Renal pelvis (tissue), 12 donors: Measurements from ENCODE around the gene IL12A. TPM values are rescaled to one million over a fixed set of nuclear protein-coding genes. Genes with fewer than 3 reads are reported as not detected.

Source experiments
- DNase-seq: peaks from one replicate; pipeline ENCODE4 v3.0.0-alpha.2; 2013
- long read RNA-seq, 16 experiments: transcript quantifications; one replicate each; lab custom pipeline, GENCODE V29; 2026
- polyA plus RNA-seq, 3 donors: library from polyadenylated mRNA; unstranded; fragments of 120-200 nt; gene quantifications; one replicate each; pipeline ENCODE4 v1.2.1, GENCODE V29; 2013; ENCODE audit not compliant: insufficient read length in 3 of 3

IL12A gene
- polyA plus RNA-seq = under 1 TPM; 0.49 to 0.63 (median 0.62) TPM
- long read RNA-seq, donor 1, partial matches to known transcripts = 0 of 1 reads
- long read RNA-seq, donor 1, other reads (novel, unspliced or antisense) = 0 of 1 reads
- long read RNA-seq, donor 2 = 0 reads
- long read RNA-seq, donor 3 = 0 reads
- long read RNA-seq, donor 4 = 0 reads
- long read RNA-seq, donor 5 = 0 reads
- long read RNA-seq, donor 6, partial matches to known transcripts = 0 of 2 reads
- long read RNA-seq, donor 6, other reads (novel, unspliced or antisense) = 0 of 2 reads
- long read RNA-seq, donor 7 = 0 reads
- long read RNA-seq, donor 8 = 0 reads
- long read RNA-seq, donor 9 = 0 reads
- long read RNA-seq, donor 10 = 0 reads
- long read RNA-seq, donor 11 = 0 reads
- long read RNA-seq, donor 12 = 0 reads
- long read RNA-seq, donor 13 = 0 reads
- long read RNA-seq, donor 14 = 0 reads
- long read RNA-seq, donor 15 = 0 reads
- long read RNA-seq, donor 16 = 0 reads

DNA sequence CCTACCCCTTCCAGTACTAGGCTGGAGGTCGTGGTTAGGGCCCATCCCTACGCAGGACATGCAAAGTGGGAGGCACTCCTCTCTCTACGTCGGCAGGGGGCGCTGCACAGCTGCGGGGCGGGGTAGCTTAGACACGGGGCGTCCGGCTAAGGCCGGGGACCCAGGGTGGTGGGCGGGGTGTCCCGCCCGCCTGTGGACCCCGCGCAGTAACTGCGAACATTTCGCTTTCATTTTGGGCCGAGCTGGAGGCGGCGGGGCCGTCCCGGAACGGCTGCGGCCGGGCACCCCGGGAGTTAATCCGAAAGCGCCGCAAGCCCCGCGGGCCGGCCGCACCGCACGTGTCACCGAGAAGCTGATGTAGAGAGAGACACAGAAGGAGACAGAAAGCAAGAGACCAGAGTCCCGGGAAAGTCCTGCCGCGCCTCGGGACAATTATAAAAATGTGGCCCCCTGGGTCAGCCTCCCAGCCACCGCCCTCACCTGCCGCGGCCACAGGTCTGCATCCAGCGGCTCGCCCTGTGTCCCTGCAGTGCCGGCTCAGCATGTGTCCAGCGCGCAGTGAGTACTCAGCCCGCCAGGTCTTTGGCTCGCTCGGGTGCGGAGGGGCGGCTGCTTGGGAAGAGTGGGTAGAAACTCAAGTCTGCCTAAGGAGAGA, at the start of gene IL12A:
TSS of gene IL12A (plus strand) at position 219 of the 655 bp plus-strand sequence.
- peak; percentile 78 for DNase-seq

DNA sequence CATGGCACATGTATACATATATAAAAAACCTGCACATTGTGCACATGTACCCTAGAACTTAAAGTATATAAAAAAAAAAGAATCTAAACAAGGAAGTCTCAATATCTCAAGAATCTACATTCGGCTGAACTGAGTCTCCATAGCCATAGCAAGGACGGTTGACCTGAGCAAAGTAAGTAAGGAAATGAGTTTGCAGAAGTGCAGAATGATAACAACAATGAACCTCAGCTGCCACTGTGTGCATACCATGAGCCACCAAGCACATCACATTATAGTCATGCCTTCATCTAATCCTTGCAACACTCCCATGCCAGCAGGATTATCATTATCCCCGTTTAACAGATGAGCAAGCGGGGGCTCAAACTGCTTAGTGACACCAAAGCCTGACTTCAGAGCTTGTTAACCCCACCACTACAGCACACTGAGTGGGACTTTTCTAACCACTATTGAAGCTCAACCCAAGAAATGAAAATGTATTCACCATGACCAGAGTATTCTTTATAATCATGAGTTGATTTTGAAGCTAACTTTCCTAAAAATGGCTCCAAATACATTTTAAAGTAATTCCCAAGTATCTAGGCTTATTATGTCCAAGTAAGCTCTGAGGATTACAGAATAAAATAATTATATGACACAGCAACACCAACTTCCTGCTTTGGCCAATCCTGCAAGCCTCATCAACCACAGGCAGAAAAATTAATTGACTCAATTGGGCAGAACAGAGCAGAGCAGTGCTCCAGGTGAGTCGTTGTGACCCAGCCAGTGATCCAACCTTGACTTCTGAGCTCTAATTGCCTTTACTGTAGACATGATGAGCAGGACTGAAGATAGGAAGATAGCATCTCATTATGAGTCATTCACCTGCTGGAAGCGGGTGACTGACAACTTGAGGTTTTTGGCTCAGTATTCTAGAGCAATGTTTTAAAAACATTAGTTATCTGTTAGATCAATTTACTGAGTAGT, 47.3 kb upstream of the IL12A start:
- no peak for DNase-seq

DNA sequence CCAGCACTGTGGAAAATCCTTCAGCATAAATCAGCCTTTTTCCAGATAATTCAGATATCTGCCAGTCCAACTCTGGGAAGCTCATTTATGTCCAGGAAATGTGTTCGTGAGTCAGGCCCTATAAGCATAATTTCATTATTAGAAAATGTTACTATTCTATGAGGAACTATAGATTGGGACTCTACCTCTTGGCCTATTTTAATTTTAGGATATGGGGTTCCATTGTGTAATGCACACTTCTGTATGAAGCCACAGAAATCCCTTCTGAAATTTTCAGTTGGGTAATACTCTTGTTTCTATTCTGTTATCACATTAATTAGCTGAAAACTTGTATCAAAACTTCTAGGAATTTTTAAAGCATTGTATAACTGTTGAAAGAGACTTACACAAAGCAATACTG, 43.9 kb upstream of the IL12A start:
- no peak for DNase-seq

DNA sequence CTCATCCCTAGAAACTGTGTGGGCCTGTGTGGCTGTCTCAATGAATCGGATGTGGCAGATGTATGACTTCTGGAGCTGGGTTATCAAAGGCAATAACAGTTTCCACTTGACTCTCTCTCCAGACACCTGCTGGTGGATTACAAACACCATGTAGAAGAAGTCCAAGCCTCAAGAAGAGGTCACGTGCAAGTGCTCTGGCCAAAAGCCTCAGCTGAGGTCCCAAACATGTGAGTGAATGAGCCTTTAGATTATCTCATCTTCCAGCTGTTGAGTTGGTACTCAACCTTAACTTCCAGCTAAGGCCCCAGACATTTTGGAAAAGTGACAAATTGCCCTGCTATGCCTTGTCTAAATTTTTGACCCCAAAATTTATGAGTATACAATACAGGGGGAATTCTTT, 42.7 kb upstream of the IL12A start:
- DNase-seq = no peak

DNA sequence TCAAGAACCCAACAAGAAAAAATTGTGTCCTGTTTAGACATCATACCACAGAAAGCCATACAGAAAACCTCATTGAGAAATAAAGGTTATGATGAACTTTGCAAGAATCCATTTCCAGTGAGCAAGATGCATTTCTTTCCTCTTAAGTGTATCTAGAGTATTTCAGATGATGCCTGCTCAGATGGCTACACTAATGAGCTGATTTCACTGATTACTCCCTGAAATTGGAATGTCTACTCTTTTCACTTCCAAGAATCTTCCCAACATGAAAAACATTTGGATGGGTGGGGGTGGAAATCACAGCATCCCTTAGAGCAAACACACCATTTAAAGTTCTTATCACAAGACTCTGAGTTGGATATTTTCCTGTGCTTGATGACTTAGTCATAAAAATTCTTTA, 41.4 kb upstream of the IL12A start:
- DNase-seq = no peak

DNA sequence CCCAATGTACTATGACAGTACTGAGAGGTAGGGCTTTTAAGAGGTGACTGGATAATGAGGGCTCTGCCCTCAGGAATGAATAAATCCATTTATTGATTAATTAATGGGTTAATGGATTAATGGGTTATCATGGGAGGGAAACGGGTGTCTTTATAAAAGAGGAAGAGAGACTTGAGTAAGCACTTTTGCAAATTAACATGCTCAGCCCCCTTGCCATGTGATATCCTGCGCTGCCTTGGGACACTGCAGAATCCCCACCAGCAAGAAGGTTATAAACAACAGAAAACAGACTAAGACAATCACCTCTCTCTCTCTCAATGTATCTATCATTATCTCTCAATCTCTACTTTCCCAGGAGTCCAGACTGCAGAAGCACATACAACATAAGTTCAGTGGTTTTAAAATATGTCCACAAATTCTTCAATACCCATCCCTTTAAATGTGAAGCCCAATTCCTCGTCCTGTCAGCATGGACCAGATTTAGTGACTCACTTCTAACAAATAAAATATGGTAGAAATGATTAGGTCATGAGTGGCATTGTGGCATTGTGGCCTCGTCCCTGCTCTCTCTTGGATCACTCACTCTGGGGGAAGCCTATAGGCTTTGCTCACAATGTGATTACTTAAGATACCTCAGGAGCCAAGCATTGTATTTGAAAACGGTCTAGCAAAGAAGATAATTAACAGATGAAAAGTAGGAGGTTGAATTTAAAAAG, 40.0 kb upstream of the IL12A start:
- DNase-seq = no peak

DNA sequence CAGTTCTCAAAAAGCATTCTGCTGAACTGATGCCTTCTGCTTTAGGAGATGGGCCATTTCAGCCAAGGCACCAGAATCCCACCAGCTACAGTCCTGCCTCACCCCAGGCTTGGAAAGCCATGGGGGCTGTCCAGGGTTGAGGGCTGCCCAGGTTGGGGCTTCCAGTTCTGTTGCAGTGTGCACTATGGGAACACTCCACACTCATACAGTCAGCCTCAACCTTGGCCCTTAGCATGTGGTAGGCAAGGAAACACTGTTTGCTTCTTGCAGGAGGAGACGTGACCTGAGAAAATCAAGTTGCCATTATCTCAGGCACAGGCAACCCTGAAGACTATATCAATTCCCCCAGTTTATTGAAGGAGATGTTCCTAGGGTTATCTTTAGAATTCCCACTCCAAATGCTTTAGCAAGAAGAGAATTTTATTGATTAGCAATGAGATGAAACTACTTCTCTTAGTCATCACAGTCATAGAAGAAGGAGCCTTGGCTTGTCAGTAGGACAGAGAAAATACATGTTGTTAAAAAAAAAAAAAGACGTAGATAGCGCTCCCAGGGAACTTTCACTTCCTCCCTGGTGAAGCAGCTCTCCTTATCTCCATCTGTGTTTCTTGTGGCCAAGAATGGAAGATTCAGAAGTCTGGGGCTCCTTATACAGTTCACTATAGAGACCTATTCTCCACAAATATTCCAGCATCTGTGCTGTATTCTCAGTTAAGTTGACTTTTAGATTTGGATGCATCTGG, 38.3 kb upstream of the IL12A start:
- no peak for DNase-seq

DNA sequence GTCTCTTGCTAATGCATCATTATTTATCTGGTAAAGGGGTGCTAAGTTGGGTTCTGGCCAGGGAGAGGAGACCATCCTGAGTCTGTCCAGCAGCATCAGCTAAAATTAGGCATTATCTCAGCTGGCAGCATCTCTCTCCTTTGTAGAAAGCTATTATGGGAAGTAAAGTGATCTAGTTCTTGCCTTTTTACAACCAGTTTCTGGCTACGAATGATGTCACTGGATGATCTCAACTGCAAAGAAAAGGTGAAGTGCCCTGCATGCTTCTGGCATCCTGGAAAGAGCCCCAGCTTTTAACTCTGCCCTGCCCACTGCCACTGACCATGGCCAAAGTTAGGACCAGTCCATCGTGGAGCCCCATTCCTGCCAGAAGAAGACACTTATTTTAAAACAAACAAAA, 37.1 kb upstream of the IL12A start:
- no peak for DNase-seq

DNA sequence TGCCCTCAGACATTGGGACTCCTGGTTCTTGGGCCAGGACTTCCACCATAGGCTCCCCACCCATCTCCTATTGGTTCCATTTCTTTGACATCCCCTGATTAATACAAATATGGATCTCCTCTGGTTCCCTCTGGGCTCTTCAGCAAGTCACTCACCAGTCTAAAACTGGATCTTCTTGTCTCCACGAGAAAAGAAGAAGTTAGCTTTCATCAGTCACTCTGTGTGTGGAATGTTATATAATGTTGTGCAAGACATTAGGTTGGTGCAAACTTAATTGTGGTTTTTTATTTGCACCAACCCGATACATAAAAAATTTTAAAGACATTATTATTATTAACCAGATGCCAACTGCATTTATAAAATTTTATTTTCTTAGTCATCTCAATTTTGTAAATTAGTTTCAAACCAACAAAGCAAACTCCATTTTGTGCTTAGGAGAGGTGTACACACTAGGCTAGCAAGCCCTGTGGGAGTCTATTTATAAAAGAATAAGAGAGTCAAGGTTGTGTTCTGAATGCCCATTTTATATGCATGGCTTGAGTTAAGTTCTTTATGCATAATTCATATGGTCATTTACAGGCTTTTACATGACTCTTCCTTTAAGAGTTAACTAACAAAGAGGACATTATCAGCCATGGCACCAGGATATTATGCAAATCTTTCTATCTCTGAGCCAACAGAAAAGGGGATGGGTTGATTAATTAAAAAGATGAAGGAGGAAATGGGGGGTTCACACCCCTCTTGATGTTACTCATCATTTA, 35.1 kb upstream of the IL12A start:
- DNase-seq = no peak

DNA sequence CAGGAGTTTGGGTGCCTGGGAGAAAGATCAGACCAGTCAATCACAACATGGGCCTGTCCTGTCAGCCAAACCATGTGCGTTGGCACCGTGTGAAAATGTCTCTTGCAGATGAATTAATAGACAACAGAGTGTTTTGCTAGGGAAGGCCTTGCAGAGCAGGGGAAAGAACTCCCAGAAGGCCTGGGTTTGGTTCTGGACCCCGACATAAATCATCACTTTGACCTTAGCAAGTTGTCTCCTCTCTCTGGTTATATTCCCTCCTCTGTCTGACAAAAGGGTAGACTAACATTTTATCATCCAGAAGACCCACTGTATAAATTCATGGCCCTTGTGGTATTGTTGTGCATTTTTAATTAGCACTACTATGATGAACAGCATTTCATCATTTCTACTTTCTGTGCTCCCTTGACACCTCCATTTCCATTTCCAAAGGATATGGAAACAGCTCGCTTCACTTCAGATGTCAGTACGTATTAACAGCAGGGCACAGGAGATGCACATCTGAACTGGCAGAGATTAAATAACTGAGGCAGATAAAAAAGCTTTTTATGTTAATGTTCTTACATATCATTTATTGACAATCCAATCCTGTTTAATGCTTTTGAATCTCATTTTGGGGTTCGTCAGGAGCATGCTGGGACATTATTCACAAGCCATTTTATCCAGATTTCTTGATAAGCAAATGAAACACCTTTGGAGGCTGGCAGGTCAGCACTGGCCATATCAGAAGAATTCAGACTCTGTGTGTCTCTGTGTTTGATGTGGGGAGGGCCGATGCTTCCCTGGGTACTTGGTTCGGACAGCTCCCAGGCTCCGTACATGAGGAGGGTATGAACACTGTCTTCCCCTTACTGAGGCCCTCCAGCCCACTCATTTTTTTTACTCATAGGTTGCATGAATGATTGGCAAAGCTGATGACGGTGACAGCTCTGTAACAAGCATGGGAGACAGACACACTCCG, 28.2 kb upstream of the IL12A start:
- no peak for DNase-seq

DNA sequence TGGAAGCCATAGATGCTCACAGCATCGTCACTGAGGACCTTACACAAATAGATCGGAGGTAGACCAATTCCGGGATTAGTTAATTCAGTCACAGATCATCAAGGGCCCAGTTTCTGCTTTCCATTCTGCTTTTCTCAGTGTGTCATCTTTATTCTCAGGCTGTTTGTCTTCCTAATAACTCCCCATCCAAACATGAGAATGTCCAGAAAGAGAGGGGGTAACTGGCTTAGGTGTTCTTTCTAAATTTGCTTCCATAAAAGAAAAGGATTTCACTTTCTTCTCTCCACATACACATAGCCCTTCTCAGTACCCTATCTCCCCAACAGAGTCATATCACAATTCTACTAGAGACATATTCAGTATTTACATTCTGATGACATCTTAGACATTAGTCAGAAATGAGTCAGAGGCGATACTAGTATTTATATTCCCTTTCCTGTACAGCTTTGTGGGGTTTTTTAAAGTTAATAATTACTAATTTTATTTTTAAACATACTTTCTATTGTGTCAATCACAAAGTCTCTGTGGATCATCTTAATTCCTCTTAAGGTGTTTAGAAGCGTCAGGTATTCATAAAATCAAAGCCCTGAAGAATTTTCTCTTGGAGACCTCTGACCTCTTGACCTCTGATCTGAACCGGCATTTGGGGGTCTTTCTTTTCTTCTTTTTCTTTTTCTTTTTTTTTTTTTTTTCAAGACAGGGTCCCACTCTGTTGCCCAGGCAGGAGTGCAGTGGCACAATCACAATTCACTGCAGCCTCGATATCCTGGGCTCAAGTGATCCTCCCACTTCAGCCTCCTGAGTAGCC, 24.3 kb upstream of the IL12A start:
- no peak for DNase-seq

DNA sequence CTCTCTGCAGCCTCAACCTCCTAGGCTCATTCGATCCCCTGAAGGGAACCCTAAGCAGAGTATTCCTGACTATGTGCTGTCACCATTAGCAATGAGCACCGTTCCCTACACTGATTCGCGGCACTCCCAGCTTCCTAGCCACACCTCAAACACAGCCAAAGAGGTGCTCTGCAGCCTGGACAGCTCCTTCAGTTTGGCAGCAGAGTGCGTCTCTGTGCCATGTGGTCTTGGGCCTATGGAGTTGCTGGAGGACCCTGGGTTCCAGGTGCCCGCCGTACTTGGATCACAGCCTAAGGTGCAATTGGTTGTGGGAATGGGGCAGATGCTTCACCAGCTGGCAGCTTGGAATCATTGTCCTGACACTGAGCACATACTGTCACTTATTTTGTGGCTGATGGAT, 17.3 kb upstream of the IL12A start:
- no peak for DNase-seq

DNA sequence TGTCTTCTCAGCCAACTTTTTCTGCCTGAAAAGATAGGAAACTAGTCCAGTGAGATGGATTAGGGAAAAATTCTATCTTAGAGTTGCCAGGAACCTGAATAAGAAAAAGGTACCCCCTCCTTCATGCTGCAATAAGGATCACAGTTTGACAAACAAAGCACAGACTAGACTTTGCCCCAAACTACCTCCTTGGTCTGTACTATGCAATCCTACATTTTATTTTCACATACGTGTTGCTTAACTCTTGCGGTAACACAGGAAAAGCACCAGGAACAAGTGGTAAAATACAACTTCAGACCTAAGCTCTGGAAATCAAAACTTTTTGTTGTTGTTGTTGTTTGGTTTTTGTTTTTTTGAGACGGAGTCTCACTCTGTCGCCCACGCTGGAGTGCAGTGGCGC, 11.3 kb upstream of the IL12A start:
- DNase-seq = no peak

DNA sequence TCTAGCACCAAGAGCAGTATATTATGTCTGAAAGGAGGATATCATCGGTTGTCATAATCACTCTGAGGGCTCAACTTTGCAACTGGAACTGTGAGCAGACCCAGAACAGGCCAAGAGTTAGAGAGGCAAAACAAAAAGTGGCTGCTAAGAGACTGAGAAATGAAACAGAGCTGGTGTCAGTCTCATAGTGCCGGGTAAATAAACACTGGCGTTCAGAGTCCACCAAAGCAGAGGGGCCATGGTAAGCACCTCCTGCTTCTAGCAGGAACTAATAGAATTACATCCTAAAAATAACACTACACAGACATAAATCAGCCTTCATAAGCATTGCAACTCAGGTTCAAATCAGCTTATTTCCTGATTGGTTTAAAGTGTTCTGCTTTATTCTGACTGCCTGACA, 10.3 kb upstream of the IL12A start:
- peak; percentile 29 for DNase-seq

DNA sequence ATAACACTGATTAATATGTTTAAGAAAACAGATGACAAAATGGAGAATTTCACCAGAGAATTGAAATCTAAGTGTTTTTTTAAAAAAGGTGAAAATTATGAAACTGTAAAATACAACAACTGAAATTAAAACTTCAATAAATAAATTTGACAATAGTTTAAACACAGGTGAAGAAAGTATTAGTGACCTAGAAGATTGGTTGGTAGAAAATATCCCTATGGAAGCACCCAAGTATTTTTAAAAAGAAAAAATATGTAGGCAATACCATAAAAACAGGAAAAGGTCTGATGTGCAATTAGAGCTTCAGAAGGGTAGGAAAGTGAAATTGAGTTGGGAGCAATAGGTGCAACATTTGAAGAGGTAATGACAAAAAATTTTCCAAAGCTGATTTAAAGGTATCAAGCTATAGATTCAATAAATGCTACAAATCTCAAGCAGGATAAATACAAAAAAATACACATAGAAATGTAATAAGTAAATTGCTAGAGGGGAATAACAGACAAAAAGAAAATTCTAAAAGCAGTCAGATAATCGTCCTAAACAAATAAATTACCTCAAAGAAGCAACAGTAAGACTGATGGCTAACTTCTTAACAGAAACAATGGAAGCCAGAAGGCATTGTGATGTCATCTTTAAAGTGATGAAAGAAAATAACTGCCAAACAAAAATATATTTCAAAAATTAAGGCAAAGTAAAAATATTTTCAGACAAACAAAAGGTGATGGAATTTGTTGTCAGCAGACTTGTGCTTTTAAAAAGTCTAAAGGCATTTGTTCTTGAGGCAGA, 9.5 kb upstream of the IL12A start:
- no peak for DNase-seq

DNA sequence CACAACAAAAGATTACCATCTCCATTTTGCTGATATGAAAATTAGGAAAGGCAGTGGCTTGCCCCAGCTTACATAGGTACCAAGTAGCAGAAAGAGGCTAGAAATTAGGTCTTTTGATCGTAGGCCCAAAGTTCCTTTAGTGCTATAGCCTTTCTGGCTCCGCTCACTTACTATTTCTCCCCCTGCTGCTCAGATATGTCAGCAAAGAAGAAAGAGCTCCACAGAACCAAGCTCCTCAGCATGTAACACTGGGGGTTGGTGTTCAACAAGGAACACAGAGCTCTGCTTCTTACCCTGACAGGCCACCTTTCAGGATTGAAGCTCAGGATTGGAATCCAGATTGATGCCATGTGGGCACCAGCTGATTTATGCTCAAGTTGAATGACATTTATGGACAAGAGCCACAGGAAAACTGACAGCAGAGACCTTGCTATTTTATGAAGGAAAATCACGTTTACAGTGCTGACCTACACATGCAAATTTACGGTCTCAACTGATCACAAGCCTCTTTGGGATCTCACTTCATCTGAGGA, 6.1 kb upstream of the IL12A start:
- no peak for DNase-seq

DNA sequence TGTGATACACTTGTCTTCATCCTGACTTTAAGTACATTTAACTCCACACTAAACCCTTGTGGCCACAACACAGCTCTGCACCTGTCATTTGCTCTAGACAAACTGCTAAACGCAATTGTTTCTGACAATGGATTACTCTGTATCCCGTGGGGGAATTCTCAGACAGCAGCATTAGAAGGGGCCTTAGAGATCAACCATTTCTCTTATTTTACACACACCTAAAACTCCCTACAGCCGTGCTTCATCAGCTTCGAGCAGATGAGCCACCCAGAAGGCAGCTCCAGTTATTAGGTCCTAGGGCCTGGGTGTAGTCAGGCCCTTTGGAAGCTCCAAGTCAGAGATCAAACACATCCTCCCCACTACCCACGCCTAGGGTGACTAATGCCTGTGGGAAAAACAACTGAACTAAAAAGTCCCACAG, 1.3 kb upstream of the IL12A start:
- DNase-seq = no peak
